Lower lobe of right lung (tissue), 2 donors: ENCODE measurements around the gene CEP192. TPM values are rescaled to one million over a fixed set of nuclear protein-coding genes. Genes with fewer than 3 reads are reported as not detected.

ENCODE experiments used
- ATAC-seq, 2 donors: fragments of 200-7000 bp; cut with Tn5 transposase; one replicate each; pipeline ENCODE4 v1.9.1; 2020 to 2022; ENCODE audit warnings: mild to moderate bottlenecking in 2 of 2, moderate library complexity in 2 of 2
- DNase-seq: peaks from one replicate; pipeline ENCODE4 v3.0.0-alpha.2; 2020
- H3K27ac ChIP-seq: fragments of 200-600 bp; one replicate; pipeline ENCODE4 v1.8.0; 2022
- H3K27me3 ChIP-seq: fragments of 200-600 bp; one replicate; pipeline ENCODE4 v1.8.0; 2022; ENCODE audit warnings: low read depth
- H3K36me3 ChIP-seq: fragments of 200-600 bp; one replicate; pipeline ENCODE4 v1.8.0; 2022; ENCODE audit warnings: mild to moderate bottlenecking
- H3K4me1 ChIP-seq: fragments of 200-600 bp; one replicate; pipeline ENCODE4 v1.8.0; 2022
- H3K4me3 ChIP-seq: fragments of 200-600 bp; one replicate; pipeline ENCODE4 v1.8.0; 2022; ENCODE audit warnings: mild to moderate bottlenecking
- H3K9me3 ChIP-seq: fragments of 200-600 bp; one replicate; pipeline ENCODE4 v1.8.0; 2022
- CTCF ChIP-seq: fragments of 200-600 bp; IDR thresholded peaks from one replicate; pipeline ENCODE4 v1.8.0; 2022; ENCODE audit warnings: antibody characterized with exemption, mild to moderate bottlenecking
- intact Hi-C: fragments of 100-400 bp; cut with DNase I; formaldehyde crosslinking; loops from one replicate; pipeline ENCODE4 v1.11.0; 2022
- total RNA-seq: library from RNA; stranded (reverse); fragmentation: NEBNext Ultra II Directional; extraction: Animal tissue kit (Norgen Biotek cat#: 25700); gene quantifications from one replicate; pipeline ENCODE4 v1.2.1, GENCODE V29; 2021
- donor health status: DM: no; HTN: yes; CAD: no; lungs with severe emphysema.

Gene CEP192
- total RNA-seq, 1 donor from 2014 or later = 29.1 TPM

GRCh38 chr18:12963069-12963468 is 28.1 kb upstream of the CEP192 start:
- H3K36me3 ChIP-seq = peaks cover 43% of the 10 kb centered on the region
- H3K27me3 ChIP-seq = no peaks in the 10 kb centered on the region
- H3K4me1 ChIP-seq = peaks cover 5% of the 10 kb centered on the region
- no peak overlapping the region for H3K27ac ChIP-seq
- DNase-seq = no peak
- no peak for ATAC-seq
- no peaks in the 10 kb centered on the region for H3K9me3 ChIP-seq
- intact Hi-C loops = no loop called here
- no peak overlapping the region for H3K4me3 ChIP-seq
- no peak for TF ChIP-seq CTCF

- no peak overlapping the region for H3K4me3 ChIP-seq
- H3K27me3 ChIP-seq = no peaks in the 10 kb centered on the region
- DNase-seq = no peak
- H3K9me3 ChIP-seq = no peaks in the 10 kb centered on the region
- no peaks in the 10 kb centered on the region for H3K4me1 ChIP-seq
- H3K27ac ChIP-seq = no peak overlapping the region
- TF ChIP-seq CTCF = no peak
- no peak for ATAC-seq
- intact Hi-C loops = no loop called here
- peaks cover 59% of the 10 kb centered on the region for H3K36me3 ChIP-seq
These were observed 23.0 kb upstream of the CEP192 start for GRCh38 chr18:12968115-12968514.

- Histone ChIP-seq H3K4me1 (no peaks in the 10 kb centered on the region), H3K4me3 (no peak overlapping the region), H3K9me3 (no peaks in the 10 kb centered on the region), H3K27ac (no peak overlapping the region), H3K36me3 (peaks cover 55% of the 10 kb centered on the region), H3K27me3 (no peaks in the 10 kb centered on the region)
- no peak for TF ChIP-seq CTCF
- DNase-seq (no peak), ATAC-seq (no peak)
- intact Hi-C loops = no loop called here
These were observed 22.5 kb upstream of the CEP192 start for GRCh38 chr18:12968619-12969018.

- no peak for ATAC-seq
- Histone ChIP-seq H3K9me3 (no peaks in the 10 kb centered on the region), H3K27ac (no peak overlapping the region), H3K4me1 (peaks cover 5% of the 10 kb centered on the region), H3K4me3 (no peak overlapping the region), H3K27me3 (no peaks in the 10 kb centered on the region), H3K36me3 (peaks cover 65% of the 10 kb centered on the region)
- no peak for TF ChIP-seq CTCF
- intact Hi-C loops = no loop called here
- no peak for DNase-seq
These were observed 17.5 kb upstream of the CEP192 start for GRCh38 chr18:12973562-12974213.

DNA sequence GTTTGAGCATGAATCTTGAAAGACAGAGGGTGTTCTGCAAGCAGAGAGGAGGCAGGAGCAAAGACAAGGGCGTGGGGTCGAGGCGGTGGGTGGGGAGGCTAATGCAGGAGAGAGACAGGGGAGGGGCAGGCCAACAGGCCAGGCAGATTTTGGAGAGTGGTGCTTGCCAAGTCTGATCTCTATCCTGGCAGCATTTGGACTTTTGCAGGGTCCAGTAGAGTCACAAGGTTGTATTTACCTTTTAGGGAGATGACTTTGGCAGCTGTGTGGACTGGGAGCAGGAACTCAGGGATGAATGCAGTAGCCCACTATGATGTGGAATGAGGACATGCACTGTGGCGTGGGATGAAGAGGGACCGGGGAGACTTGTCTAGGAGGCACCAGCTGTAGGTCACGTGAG is 15.7 kb upstream of the CEP192 start:
- no peak for ATAC-seq
- H3K4me1 ChIP-seq = peaks cover 7% of the 10 kb centered on the region
- no peak overlapping the region for H3K27ac ChIP-seq
- H3K27me3 ChIP-seq = no peaks in the 10 kb centered on the region
- TF ChIP-seq CTCF = no peak
- no peak for DNase-seq
- no peaks in the 10 kb centered on the region for H3K9me3 ChIP-seq
- no peak overlapping the region for H3K4me3 ChIP-seq
- intact Hi-C loops = no loop called here
- H3K36me3 ChIP-seq = peaks cover 68% of the 10 kb centered on the region
